ENCODE results near the gene PPT1.

The PPT1 gene

GRCh38 chr1:40058097-40058452 is 39.0 kb downstream of the PPT1 start:
- ChIA-PET POLR2A (no interaction called here), CTCF (interaction anchor here (0.6 kb wide), 1 partner anchor 1155 kb away, joined by 7 read pairs; no protein-coding TSS in a partner anchor)

GRCh38 chr1:40057310-40058030 is 39.6 kb downstream of the PPT1 start:
- ChIA-PET CTCF (interaction anchor here (0.6 kb wide), 1 partner anchor 11 kb away, joined by 3 read pairs; no protein-coding TSS in a partner anchor), POLR2A (interaction anchor here (2.0 kb wide), 1 partner anchor 17 kb away, joined by 8 read pairs; the partner anchor contains the start of gene CAP1)
- TF ChIP-seq FOXK2 (IDR thresholded peaks at IDR 0.05) (no peak), HDGF (IDR thresholded peaks at IDR 0.05; ENCODE audit: borderline replicate concordance) (no peak), L3MBTL2 (conservative IDR thresholded peaks at IDR 0.05) (no peak), ZNF384 (IDR thresholded peaks at IDR 0.05) (no peak), PKNOX1 (IDR thresholded peaks at IDR 0.05) (no peak), FOXA1 (IDR thresholded peaks at IDR 0.05) (no peak), NFRKB (IDR thresholded peaks at IDR 0.05) (no peak), FOXM1 (IDR thresholded peaks at IDR 0.05; ENCODE audit: borderline replicate concordance) (no peak), LEF1 (IDR thresholded peaks at IDR 0.05; ENCODE audit: borderline replicate concordance) (no peak), ARNT (IDR thresholded peaks at IDR 0.05) (no peak), BHLHE40 (IDR thresholded peaks at IDR 0.05; ENCODE audit: borderline replicate concordance) (no peak), SP1 (IDR thresholded peaks at IDR 0.05) (no peak), ELF4 (IDR thresholded peaks at IDR 0.05) (no peak), TARDBP (IDR thresholded peaks at IDR 0.05) (no peak), CTBP1 (IDR thresholded peaks at IDR 0.05; ENCODE audit: borderline replicate concordance) (no peak), SUZ12 (IDR thresholded peaks at IDR 0.05) (no peak)
- no peak for DNase-seq (ENCODE audit: extremely low spot score)

More at GRCh38 chr1:40058097-40058452, 39.0 kb downstream of the PPT1 start:
- TF ChIP-seq ARNT (IDR thresholded peaks at IDR 0.05), result no peak
- no peak for TF ChIP-seq ELF4 (IDR thresholded peaks at IDR 0.05)
- no peak for TF ChIP-seq SP1 (IDR thresholded peaks at IDR 0.05)
- TF ChIP-seq HDGF (IDR thresholded peaks at IDR 0.05; ENCODE audit: borderline replicate concordance), result no peak
- no peak for TF ChIP-seq CTBP1 (IDR thresholded peaks at IDR 0.05; ENCODE audit: borderline replicate concordance)
- TF ChIP-seq FOXK2 (IDR thresholded peaks at IDR 0.05), result no peak
- TF ChIP-seq L3MBTL2 (conservative IDR thresholded peaks at IDR 0.05), result no peak
- TF ChIP-seq BHLHE40 (IDR thresholded peaks at IDR 0.05; ENCODE audit: borderline replicate concordance), result no peak
- no peak for TF ChIP-seq LEF1 (IDR thresholded peaks at IDR 0.05; ENCODE audit: borderline replicate concordance)
- TF ChIP-seq SUZ12 (IDR thresholded peaks at IDR 0.05), result no peak
- no peak for TF ChIP-seq PKNOX1 (IDR thresholded peaks at IDR 0.05)
- no peak for TF ChIP-seq NFRKB (IDR thresholded peaks at IDR 0.05)
- TF ChIP-seq FOXA1 (IDR thresholded peaks at IDR 0.05), result no peak
- TF ChIP-seq ZNF384 (IDR thresholded peaks at IDR 0.05), result no peak
- TF ChIP-seq FOXM1 (IDR thresholded peaks at IDR 0.05; ENCODE audit: borderline replicate concordance), result no peak
- no peak for DNase-seq (ENCODE audit: extremely low spot score)

- ChIA-PET CTCF (interaction anchor here (0.6 kb wide), 2 partner anchors 11 to 158 kb away, joined by 3 read pairs; no protein-coding TSS in a partner anchor), POLR2A (interaction anchor here (2.0 kb wide), 1 partner anchor 17 kb away, joined by 8 read pairs; the partner anchor contains the start of gene CAP1)
- DNase-seq (ENCODE audit: extremely low spot score), result no peak
- TF ChIP-seq SUZ12 (IDR thresholded peaks at IDR 0.05), result no peak
- no peak for TF ChIP-seq FOXK2 (IDR thresholded peaks at IDR 0.05)
- TF ChIP-seq FOXA1 (IDR thresholded peaks at IDR 0.05), result no peak
- no peak for TF ChIP-seq PKNOX1 (IDR thresholded peaks at IDR 0.05)
- TF ChIP-seq CTBP1 (IDR thresholded peaks at IDR 0.05; ENCODE audit: borderline replicate concordance), result no peak
These were observed 40.3 kb downstream of the PPT1 start for GRCh38 chr1:40056519-40057309.

- DNase-seq (ENCODE audit: extremely low spot score), result no peak
- no peak for TF ChIP-seq ZNF384 (IDR thresholded peaks at IDR 0.05)
- TF ChIP-seq LEF1 (IDR thresholded peaks at IDR 0.05; ENCODE audit: borderline replicate concordance), result no peak
- TF ChIP-seq SUZ12 (IDR thresholded peaks at IDR 0.05), result no peak
- ChIA-PET CTCF (no interaction called here), POLR2A (no interaction called here)
These were observed 43.7 kb downstream of the PPT1 start for GRCh38 chr1:40053138-40053887.

GRCh38 chr1:40050863-40051262 is 46.2 kb downstream of the PPT1 start:
- ChIA-PET POLR2A (interaction anchor here (1.4 kb wide), 1 partner anchor 11 kb away, joined by 9 read pairs; the partner anchor contains the start of gene CAP1), CTCF (no interaction called here)
- TF ChIP-seq NFRKB (IDR thresholded peaks at IDR 0.05) (no peak), FOXA1 (IDR thresholded peaks at IDR 0.05) (no peak), SUZ12 (IDR thresholded peaks at IDR 0.05) (no peak), FOXM1 (IDR thresholded peaks at IDR 0.05; ENCODE audit: borderline replicate concordance) (no peak), HDGF (IDR thresholded peaks at IDR 0.05; ENCODE audit: borderline replicate concordance) (no peak), TARDBP (IDR thresholded peaks at IDR 0.05) (no peak), BHLHE40 (IDR thresholded peaks at IDR 0.05; ENCODE audit: borderline replicate concordance) (no peak), ZNF384 (IDR thresholded peaks at IDR 0.05) (no peak), SP1 (IDR thresholded peaks at IDR 0.05) (no peak), LEF1 (IDR thresholded peaks at IDR 0.05; ENCODE audit: borderline replicate concordance) (no peak), L3MBTL2 (conservative IDR thresholded peaks at IDR 0.05) (no peak), FOXK2 (IDR thresholded peaks at IDR 0.05) (no peak), ELF4 (IDR thresholded peaks at IDR 0.05) (no peak), CTBP1 (IDR thresholded peaks at IDR 0.05; ENCODE audit: borderline replicate concordance) (no peak), ARNT (IDR thresholded peaks at IDR 0.05) (no peak), PKNOX1 (IDR thresholded peaks at IDR 0.05) (no peak)
- no peak for DNase-seq (ENCODE audit: extremely low spot score)

All from HEK293T (cell line).